Islet of Langerhans (tissue), 1 donor: Measurements from ENCODE around the gene ITGA3.
"Not testable (repeated sequence)": the region's sequence is repeated elsewhere in the genome, so short reads cannot be mapped to it uniquely, and the experiment has no call there.

ENCODE experiments used
- FAIRE-seq: peaks from one replicate; lab custom pipeline; 2011; peaks lifted over from hg19 to GRCh38; lab: Jason Lieb, UNC

The ITGA3 gene

DNA sequence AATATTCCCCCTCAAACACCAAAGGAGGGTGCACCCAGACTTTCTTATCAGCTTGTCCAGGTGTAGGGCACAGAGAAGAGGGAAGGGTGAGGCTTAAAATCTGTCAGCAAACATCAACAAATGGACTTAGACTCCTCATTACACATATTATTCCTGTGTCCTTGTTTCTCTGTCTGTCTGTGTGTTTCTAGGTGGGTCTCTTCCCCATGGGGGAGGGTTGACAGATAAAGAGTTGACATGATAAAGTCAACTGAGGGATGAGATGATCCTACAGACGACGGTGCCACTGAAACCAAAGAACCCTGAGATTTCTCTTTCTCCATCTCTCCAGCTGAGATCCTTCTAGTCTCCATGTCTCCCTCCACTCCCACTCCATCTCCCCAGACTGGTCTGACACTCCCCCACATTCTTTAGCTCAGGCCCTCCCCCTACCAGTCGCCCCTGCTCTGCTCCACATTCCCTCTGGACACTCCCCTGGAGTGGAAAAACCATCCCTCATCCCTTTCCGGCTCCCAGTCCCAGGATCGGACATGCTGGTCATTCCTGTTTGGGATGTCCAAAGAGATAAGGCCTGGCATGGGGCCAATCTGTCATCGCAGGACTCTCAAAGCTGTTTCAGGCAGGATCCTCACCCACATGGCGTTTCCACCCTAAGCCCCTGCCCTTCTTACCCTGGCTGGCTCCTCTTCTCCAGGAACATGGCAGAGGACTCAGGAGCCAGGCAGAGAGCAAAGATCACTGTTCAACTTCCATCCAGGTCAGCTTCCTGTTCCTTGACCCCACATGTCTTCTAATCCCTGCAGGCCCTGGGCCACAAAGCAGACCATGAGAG, 2.9 kb upstream of the ITGA3 start:
- no peak for FAIRE-seq

DNA sequence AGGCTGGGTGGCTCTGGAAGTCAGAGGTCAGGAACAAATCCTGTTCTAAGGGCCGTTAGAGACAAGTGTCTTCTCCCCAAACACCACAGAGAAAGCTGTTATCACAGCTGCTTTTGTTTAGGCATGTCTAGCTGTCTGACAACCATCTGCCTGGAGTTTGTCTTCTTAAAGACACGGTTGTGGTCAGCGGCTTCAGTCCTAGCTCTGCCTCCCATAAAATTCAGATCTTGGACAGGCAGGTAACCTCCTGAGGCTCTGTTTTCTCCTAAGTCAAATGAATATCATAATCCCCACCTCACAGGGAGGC, 2.3 kb upstream of the ITGA3 start:
- FAIRE-seq: no peak

DNA sequence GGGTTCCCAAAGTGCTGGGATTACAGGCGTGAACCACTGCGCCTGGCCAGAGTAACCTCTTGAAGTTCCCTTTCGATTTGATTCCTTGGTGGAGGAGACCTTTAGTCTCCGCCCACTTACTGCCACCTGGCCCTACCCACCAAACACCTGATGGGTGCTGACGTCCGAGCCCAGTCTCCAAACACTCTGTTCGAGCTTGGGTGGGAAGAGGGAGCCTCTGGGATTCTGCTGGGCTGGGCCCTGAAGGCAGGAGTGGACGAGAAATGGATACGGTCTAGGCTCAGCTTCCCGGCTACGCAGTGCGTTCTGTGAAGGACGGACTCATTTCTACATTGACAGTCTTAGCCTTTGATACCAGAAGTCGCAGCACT, 870 bp upstream of the ITGA3 start:
- peak; percentile 86 for FAIRE-seq

DNA sequence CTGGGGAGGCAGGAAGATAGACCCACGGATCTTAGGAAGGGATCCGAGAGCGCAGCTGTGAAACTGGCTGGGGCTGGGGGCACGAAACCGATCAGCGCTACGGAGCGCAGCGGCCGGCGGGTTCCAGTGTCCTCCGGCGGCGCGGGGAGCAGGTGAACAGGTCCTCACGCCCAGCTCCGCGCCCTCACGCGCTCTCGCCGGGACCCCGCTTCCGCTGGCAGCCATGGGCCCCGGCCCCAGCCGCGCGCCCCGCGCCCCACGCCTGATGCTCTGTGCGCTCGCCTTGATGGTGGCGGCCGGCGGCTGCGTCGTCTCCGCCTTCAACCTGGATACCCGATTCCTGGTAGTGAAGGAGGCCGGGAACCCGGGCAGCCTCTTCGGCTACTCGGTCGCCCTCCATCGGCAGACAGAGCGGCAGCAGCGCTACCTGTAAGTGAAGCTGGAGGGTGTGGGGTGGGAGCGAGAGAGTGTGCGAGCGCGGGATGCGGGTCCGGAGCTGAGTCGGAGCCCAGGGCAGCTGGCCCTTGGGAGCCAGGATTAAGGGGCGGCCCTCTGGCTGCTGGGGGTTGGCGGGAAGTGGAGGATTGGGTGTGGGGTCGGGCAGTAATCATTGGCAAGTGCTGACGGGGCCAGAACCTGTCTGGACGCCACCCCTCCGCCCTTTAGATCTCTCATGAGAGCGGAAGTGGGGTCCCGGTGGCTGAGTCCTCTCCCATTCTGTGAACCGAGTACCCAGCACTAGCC, 479 bp downstream of the ITGA3 start:
- no peak for FAIRE-seq

DNA sequence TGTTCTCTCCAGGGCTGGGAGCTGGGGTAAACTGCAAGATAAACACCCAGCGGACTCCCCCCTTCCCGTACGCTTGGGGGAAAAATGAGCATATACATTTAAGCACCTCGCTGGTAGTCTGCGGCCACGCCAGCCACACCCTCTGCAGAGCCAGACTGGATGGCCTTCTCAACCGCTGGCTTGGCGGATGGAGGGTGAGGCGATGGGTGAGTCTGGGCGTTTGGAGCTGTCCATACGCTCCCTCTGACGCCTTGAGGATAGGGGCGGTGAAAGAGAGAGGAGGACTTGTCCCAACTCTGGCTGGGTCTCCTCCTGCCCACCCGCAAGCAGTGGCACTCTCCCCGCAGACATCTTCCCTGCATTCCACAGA, 1.0 kb downstream of the ITGA3 start:
- FAIRE-seq: no peak

DNA sequence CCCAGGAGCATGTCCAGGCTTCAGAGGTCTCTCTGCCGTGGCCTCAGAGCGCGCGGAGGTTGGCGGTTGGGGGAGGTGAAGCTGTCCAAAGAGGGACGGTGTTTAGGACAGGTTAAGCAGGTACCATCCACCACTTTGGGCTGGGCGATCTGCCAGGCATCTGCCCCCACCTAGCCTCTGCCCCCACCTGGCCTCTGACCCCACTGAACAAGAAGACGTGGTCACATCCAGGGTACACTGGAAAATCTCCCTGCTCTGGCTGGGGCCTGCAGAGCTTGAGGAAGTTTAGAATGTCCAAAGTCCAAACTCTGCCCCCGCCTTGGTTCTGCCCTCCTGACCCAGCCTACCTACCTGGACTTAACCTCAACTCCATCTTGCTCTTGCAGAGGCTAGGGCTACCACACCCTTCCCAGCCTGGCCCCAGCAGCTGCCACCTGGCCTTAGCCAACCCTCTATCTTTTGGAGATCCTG, 1.6 kb downstream of the ITGA3 start:
- no peak for FAIRE-seq

DNA sequence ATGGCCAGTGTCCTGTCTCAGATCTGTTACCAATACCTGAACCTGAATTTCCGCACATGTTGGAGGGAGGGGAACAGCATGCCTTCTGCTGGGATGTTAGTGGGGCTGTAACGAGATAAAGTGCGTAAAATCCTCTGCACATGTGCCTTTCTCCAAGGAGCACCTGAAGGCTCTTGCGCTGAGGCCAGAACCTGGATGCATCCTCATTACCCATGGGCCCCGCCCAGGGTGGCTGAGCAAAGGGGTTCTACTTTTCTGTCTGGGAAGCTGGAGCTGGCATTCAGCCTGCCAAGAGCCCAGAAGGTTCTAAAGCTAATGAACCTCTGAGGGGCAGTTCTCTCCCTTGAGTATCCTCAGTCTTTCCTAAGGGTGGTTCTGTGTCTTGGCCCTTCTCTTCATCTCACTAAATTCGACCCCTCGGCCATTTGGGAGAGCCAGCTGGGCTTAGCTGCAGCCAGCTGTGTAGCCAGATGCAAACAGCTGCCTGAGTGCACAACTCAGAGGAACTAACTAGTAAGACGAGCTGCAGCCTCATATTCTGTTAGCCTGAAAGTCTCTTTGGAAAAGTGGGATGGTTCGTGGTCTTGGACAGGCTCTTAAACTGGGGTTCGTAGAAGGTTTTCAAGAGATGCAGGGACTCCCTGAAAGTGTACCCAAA, 2.5 kb downstream of the ITGA3 start:
- no peak for FAIRE-seq

DNA sequence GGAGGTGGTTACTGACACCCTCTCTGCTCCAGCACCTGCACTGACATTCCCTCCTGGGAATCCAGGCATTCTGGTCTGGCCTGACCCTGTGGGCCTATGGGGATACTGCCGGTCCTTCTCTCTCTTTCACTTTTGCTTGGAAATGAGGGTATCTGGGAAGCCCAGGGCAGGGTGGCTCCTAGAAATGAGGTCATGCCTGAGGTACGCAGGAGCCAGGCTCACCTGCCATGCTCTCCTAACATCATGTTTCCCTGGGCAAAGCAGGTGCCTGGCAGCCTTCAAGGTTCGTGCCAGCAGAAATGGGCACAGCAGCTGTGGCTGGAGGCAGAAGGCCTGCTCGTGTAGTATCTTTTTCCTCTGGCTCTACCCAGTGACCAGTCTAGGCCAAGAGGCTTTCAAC, 3.3 kb downstream of the ITGA3 start:
- FAIRE-seq: no peak

- no peak for FAIRE-seq
These were observed 3.9 kb downstream of the ITGA3 start for GRCh38 chr17:50059759-50060273.

- no peak for FAIRE-seq
These were observed 5.2 kb downstream of the ITGA3 start for GRCh38 chr17:50060951-50061712.

DNA sequence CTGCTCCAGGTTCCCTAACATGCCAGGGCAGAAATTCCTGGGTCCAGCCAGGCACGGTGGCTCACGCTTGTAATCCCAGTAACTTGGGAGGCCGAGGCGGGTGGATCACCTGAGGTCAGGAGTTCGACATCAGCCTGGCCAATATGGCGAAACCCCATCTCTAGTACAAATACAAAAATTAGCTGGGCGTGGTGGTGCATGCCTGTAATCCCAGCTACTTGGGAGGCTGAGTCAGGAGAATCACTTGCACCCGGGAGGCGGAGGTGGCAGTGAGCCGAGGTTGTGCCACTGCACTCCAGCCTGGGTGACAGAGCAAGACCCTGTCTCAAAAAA, 5.8 kb downstream of the ITGA3 start:
- not testable (repeated sequence) for FAIRE-seq

- FAIRE-seq: no peak
These were observed 6.7 kb downstream of the ITGA3 start for GRCh38 chr17:50062293-50063243.

- no peak for FAIRE-seq
These were observed 7.8 kb downstream of the ITGA3 start for GRCh38 chr17:50063561-50064252.

DNA sequence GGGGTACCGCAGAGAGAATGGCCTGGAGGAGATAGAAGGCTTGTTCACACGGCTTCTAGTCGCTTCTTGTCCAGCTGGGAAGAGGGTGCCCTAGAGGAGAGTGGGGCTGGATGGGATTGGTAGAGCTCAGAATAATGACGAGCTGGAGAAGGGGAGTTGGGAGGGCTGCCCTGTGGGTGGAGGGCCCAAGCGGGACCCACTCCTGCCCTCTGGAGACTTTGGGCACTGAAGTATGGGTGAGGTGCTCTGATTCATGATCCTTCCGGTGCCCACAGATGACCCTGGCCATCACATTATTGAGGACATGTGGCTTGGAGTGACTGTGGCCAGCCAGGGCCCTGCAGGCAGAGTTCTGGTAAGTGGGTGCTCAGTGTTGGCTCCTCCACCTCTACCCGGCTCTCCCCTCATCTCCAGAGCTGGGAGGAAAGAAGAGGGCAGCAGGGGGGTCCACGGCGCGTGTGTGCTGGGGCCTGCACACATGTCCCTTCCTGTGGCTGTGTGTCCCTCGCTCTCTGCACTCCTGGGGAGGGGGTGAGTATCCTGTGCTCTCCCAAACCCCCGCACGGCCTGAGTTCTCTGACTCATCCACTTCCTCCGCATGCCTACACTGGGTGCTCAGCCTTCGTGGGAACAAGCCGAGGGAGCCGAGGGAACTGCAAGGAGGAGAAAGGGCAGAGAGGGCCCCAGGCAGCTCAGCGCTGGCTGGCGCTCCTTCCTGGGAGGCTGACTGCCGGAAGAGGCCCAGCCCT, 8.5 kb downstream of the ITGA3 start:
- FAIRE-seq: no peak

- no peak for FAIRE-seq
These were observed 9.1 kb downstream of the ITGA3 start for GRCh38 chr17:50065056-50065455.

DNA sequence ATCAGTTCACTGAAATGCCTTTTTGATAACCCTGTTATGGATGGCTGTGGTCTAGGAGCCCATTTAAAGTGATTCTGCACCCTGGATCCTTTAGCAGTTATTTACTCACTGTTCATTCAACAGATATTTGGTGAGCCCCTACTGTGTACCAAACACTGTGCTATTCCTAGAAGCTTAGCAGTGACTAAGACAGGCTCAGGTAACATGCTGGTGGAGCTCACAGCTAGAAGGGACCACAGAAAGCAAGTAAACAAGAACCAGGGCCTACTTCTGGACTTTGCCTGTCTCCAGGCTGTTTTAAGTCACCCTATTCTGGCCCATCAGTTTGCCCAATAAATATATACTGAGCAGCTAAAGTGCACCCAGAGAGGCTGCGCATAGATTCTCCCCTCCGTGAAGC, 11.1 kb downstream of the ITGA3 start:
- no peak for FAIRE-seq

DNA sequence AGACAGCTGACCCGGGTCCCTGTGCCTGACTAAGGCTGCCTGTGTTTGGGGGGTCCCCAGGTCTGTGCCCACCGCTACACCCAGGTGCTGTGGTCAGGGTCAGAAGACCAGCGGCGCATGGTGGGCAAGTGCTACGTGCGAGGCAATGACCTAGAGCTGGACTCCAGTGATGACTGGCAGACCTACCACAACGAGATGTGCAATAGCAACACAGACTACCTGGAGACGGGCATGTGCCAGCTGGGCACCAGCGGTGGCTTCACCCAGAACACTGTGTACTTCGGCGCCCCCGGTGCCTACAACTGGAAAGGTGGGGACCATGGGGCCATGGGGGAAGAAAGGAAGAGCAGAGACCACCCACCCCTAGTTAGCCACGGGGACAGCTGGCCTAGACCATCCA, 12.1 kb downstream of the ITGA3 start:
- no peak for FAIRE-seq

DNA sequence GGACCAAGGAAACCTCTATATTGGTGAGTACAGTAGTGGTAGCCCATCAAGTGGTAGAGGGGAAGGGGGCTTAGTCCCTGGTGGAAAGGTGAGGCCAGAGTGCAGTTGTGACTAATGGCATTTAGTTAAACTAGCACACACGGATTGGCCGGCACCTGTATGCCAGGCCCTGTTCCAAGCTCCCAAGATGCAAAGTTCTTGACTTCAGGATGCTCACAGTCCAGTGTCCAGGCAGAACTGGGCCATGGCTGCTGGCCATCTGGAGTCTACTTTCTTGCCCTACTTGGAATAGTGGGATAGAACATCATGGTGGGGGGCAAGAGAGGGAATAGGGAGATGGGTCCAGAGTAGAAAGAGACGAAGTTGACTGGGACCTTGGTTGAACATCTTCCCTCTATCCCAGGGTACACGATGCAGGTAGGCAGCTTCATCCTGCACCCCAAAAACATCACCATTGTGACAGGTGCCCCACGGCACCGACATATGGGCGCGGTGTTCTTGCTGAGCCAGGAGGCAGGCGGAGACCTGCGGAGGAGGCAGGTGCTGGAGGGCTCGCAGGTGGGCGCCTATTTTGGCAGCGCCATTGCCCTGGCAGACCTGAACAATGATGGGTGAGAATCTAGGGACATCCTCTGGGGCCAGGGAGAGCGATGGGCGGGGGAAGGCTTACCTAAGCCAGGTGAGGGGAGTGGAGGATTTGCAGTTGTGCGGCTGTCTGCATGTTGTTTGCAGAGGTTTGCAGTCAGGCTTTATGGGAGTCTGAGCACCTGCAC, 15.2 kb downstream of the ITGA3 start:
- FAIRE-seq: no peak

DNA sequence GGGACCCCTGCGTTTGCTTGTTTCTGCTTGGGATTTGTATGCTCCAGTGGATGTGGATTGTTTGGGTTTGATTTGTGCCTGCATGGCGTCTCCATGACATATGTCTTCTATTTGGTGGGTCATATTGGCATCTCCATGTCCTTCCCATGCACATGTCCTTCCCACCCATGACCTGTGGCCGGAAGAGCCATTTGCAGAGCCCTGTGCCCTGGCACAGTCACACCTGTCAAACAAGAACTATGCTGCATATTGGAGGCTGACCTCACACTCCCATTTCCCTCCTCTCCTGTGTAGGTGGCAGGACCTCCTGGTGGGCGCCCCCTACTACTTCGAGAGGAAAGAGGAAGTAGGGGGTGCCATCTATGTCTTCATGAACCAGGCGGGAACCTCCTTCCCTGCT, 15.8 kb downstream of the ITGA3 start:
- no peak for FAIRE-seq
